Large intestine (tissue), 3 donors: ENCODE data around the gene PNKD. TPM values are rescaled to one million over a fixed set of nuclear protein-coding genes. Genes with fewer than 3 reads are reported as not detected.

Experiments
- DNase-seq, 2 donors: peaks; one replicate each; pipeline versions ENCODE4 v3.0.0 to v3.0.0-alpha.2; 2013
- H3K27ac ChIP-seq: one replicate; pipeline ENCODE4 v1.5.1; 2013; ENCODE audit warnings: low read length
- H3K27me3 ChIP-seq: 2 replicates; pipeline ENCODE4 v1.6.1; 2013; ENCODE audit warnings: low read length; ENCODE audit not compliant: control insufficient read depth, insufficient read depth
- H3K36me3 ChIP-seq: 2 replicates; pipeline ENCODE4 v1.6.1; 2013; ENCODE audit warnings: low read length; ENCODE audit not compliant: control insufficient read depth, insufficient read depth
- H3K4me1 ChIP-seq: one replicate; pipeline ENCODE4 v1.6.1; 2013; ENCODE audit warnings: low read length; ENCODE audit not compliant: control insufficient read depth, insufficient read depth
- H3K4me3 ChIP-seq: one replicate; pipeline ENCODE4 v1.5.1; 2013; ENCODE audit warnings: low read length
- H3K9me3 ChIP-seq: one replicate; pipeline ENCODE4 v1.6.1; 2013; ENCODE audit warnings: mild to moderate bottlenecking, low read depth, low read length, moderate library complexity; ENCODE audit not compliant: control insufficient read depth
- WGBS: methylation state at CpG from one replicate; pipeline ENCODE4 v1.1.5; 2013; ENCODE audit warnings: low lambda C conversion rate; ENCODE audit not compliant: insufficient coverage; 5-methylcytosine and 5-hydroxymethylcytosine counted together
- polyA plus RNA-seq: library from polyadenylated mRNA; unstranded; fragments of 120-200 nt; gene quantifications from one replicate; pipeline ENCODE4 v1.2.1, GENCODE V29; 2013

The PNKD gene
- polyA plus RNA-seq, 1 donor: 103 TPM

- WGBS: no CpG with 5 or more reads among the region's 17 CpGs
- Histone ChIP-seq H3K27me3 (no peaks in the 10 kb centered on the region), H3K36me3 (no peaks in the 10 kb centered on the region), H3K4me1 (no peaks in the 10 kb centered on the region), H3K27ac (no peak overlapping the region), H3K4me3 (no peak overlapping the region), H3K9me3 (peaks cover 4% of the 10 kb centered on the region)
- DNase-seq: no peak
Observed at GRCh38 chr2:218389333-218390150, 119.2 kb downstream of the PNKD start.

DNA sequence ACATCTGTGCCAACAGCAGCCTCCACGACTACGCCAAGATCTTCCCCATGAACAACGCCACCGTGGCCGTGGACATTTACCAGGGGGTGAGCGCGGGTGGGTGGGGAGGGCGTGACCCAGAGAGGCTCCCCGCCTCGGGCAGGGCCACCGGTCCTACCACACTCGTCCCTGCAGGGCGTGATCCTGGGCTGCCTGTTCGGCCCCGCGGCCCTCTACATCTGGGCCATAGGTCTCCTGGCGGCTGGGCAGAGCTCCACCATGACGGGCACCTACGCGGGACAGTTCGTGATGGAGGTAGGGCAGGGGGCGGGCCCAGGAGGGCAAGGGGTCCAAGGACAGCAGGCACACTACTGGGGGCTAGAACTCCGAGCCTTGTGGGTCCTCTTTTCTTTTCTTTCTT lies 120.9 kb downstream of the PNKD start:
- H3K36me3 ChIP-seq: no peaks in the 10 kb centered on the region
- H3K27me3 ChIP-seq: no peaks in the 10 kb centered on the region
- no peak for DNase-seq
- H3K27ac ChIP-seq: no peak overlapping the region
- H3K9me3 ChIP-seq: peaks cover 4% of the 10 kb centered on the region
- WGBS: no CpG with 5 or more reads among the region's 23 CpGs
- peaks cover 6% of the 10 kb centered on the region for H3K4me1 ChIP-seq
- no peak overlapping the region for H3K4me3 ChIP-seq

DNA sequence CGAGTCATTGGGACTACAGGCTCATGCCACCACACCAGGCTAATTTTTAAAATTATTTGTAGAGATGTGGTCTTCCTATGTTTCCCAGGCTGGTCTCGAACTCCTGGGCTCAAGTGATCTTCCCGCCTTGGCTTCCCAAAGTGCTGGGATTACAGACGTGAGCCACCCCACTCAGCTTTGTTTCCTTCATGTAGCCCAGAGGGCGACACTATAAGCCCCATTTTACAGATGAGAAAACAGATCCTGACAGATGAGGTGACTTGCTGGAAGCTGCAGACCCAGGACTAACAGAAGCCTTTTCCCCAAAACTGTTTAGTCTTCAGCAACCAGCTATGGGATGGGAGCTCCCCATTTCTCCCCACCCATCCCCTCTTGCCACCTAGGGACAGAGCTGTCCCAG lies 122.1 kb downstream of the PNKD start:
- no CpG with 5 or more reads among the region's 5 CpGs for WGBS
- no peak for DNase-seq
- no peaks in the 10 kb centered on the region for H3K36me3 ChIP-seq
- peaks cover 16% of the 10 kb centered on the region for H3K4me1 ChIP-seq
- H3K27me3 ChIP-seq: no peaks in the 10 kb centered on the region
- H3K9me3 ChIP-seq: peaks cover 4% of the 10 kb centered on the region
- H3K4me3 ChIP-seq: no peak overlapping the region
- H3K27ac ChIP-seq: no peak overlapping the region

DNA sequence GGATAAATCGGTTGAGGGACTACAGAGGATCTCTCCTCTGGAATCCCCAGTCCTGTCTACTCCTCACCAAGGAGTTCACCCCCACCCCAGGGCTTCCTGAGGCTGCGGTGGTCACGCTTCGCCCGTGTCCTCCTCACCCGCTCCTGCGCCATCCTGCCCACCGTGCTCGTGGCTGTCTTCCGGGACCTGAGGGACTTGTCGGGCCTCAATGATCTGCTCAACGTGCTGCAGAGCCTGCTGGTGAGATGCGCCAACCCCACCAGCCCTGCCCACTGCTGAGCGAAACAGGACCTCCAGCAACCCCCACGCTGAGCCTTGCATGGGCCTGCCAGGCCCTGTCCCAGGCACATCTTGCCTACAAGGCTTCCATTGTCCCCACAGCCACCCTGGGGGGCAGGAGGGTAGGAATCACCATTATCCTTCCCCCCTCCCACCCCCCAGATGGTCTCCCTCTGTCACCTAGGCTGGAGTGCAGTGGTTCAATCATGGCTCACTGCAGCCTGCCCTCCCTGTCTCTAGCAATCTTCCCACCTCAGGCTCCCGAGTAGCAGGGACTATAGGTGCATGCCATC lies 122.7 kb downstream of the PNKD start:
- no peak for DNase-seq
- WGBS: no CpG with 5 or more reads among the region's 16 CpGs

GRCh38 chr2:218393750-218394290 lies 123.5 kb downstream of the PNKD start:
- peaks cover 26% of the 10 kb centered on the region for H3K4me1 ChIP-seq
- no peak overlapping the region for H3K27ac ChIP-seq
- WGBS: no CpG with 5 or more reads among the region's 8 CpGs
- no peaks in the 10 kb centered on the region for H3K27me3 ChIP-seq
- no peak for DNase-seq
- H3K4me3 ChIP-seq: no peak overlapping the region
- H3K9me3 ChIP-seq: no peaks in the 10 kb centered on the region
- H3K36me3 ChIP-seq: no peaks in the 10 kb centered on the region

More for the DNA sequence above, 122.7 kb downstream of the PNKD start:
- peaks cover 21% of the 10 kb centered on the region for H3K4me1 ChIP-seq
- H3K27ac ChIP-seq: no peak overlapping the region
- no peak overlapping the region for H3K4me3 ChIP-seq
- no peaks in the 10 kb centered on the region for H3K36me3 ChIP-seq
- peaks cover 4% of the 10 kb centered on the region for H3K9me3 ChIP-seq
- H3K27me3 ChIP-seq: no peaks in the 10 kb centered on the region

- Histone ChIP-seq H3K9me3 (no peaks in the 10 kb centered on the region), H3K27me3 (no peaks in the 10 kb centered on the region), H3K4me1 (peaks cover 28% of the 10 kb centered on the region), H3K36me3 (no peaks in the 10 kb centered on the region), H3K4me3 (no peak overlapping the region), H3K27ac (no peak overlapping the region)
- no CpG with 5 or more reads among the region's 13 CpGs for WGBS
- DNase-seq: no peak
Observed at GRCh38 chr2:218394298-218395089, 124.2 kb downstream of the PNKD start.

DNA sequence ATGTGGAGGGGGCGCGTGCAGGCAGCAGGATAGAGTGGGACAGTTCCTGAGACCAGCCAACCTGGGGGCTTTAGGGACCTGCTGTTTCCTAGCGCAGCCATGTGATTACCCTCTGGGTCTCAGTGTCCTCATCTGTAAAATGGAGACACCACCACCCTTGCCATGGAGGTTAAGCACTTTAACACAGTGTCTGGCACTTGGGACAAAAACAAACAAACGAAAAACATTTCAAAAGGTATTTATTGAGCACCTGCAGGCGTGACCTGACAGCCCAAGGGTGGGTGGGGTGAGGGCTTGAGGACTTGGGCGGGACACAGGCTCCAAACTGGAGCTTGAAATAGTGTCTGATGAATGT lies 124.7 kb downstream of the PNKD start:
- Histone ChIP-seq H3K27me3 (no peaks in the 10 kb centered on the region), H3K4me3 (no peak overlapping the region), H3K27ac (no peak overlapping the region), H3K4me1 (peaks cover 28% of the 10 kb centered on the region), H3K9me3 (peaks cover under 1% of the 10 kb centered on the region), H3K36me3 (no peaks in the 10 kb centered on the region)
- WGBS: no CpG with 5 or more reads among the region's 6 CpGs
- no peak for DNase-seq

- Histone ChIP-seq H3K4me1 (peaks cover 28% of the 10 kb centered on the region), H3K27me3 (no peaks in the 10 kb centered on the region), H3K27ac (peak overlapping the region; percentile 95), H3K9me3 (peaks cover 2% of the 10 kb centered on the region), H3K4me3 (peak overlapping the region; percentile 51), H3K36me3 (no peaks in the 10 kb centered on the region)
- no peak for DNase-seq
- WGBS: no CpG with 5 or more reads among the region's 16 CpGs
Observed at GRCh38 chr2:218395456-218395825, 125.1 kb downstream of the PNKD start.

GRCh38 chr2:218395826-218396687 lies 125.7 kb downstream of the PNKD start:
- H3K27ac ChIP-seq: peak overlapping the region; percentile 95
- peaks cover 2% of the 10 kb centered on the region for H3K9me3 ChIP-seq
- peak; percentile 96 to 99 for DNase-seq
- H3K27me3 ChIP-seq: no peaks in the 10 kb centered on the region
- H3K36me3 ChIP-seq: peaks cover under 1% of the 10 kb centered on the region
- WGBS: 0% methylated on average over 3 of the region's 57 CpGs
- peaks cover 28% of the 10 kb centered on the region for H3K4me1 ChIP-seq
- peak overlapping the region; percentile 69 for H3K4me3 ChIP-seq
